Bladder microvascular endothelial cell (primary cell): ENCODE measurements around the gene SEMA4B. TPM values are rescaled to one million over a fixed set of nuclear protein-coding genes. Genes with fewer than 3 reads are reported as not detected.

Source experiments
- total RNA-seq: library from RNA; depleted of rRNA; stranded (reverse); fragments of >200 nt; gene quantifications from 2 replicates; pipeline ENCODE4 v1.2.3, GENCODE V29; 2014

Gene SEMA4B
- 2.4 and 16.9 TPM in 2 replicates for total RNA-seq

GRCh38 chr15:90201130-90201943 lies at the start of gene SEMA4B:
Gene SEMA4B, plus strand, starts transcription at chr15:90201330. Its CDS starts 249 bp downstream, at chr15:90201579.

GRCh38 chr15:90233387-90234095 lies 32.4 kb downstream of the SEMA4B start, which contains the start of gene CIB1:
Gene CIB1, minus strand, starts transcription at chr15:90233941. Its CDS starts 56 bp downstream, at chr15:90233885.

GRCh38 chr15:90234096-90234988 lies 33.2 kb downstream of the SEMA4B start, which contains the start of gene GDPGP1:
Gene GDPGP1, plus strand, starts transcription at chr15:90234209. Its CDS starts 6,700 bp downstream, at chr15:90240909.

DNA sequence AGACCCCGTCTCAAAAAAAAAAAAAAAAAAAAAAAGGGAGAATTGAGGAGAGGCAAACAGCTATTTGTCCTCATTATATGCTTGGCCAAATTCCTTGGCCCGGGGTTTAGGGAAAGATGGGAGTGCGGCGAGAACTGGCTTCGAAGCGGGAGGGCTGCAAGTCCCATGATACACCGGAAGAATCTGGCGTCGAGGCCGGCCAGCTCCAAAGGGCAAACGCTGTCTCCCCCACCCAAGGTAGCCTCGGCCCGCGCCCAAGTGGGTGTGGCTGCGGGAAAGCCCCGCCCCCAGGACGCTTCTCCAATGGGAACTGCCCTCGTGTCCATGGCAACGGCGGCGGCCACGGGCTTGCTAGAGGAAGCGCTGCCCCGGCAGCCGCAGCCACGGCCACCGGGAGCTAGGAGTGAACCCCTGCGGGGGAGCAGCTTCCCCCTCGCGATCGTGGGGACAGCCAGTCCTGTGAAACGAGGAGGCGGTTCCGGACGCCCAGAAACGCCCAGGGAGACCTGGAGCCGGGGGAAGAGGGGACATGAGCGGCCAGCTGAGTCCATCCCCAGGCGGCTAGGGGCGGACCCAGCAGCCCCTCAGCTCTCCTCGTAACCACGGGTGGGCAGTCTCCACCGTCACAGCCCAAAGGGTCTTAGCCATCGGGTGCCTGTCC lies 48.2 kb downstream of the SEMA4B start, which contains the start of gene TTLL13:
TTLL13 (plus strand) TSS at position 354 of the 661 bp plus-strand sequence. CDS start 1,075 bp downstream, outside the sequence.

GRCh38 chr15:90265271-90266060 lies 64.3 kb downstream of the SEMA4B start, which contains the start of gene NGRN:
Gene NGRN, plus strand, starts transcription at chr15:90265672. Its CDS starts 41 bp downstream, at chr15:90265713.

Other genes with a start within 250 kb of the SEMA4B start
- 6.6 and 12.0 TPM in 2 replicates for gene ZNF710, start 200.0 kb upstream of the SEMA4B start, total RNA-seq
- 50.5 and 61.4 TPM in 2 replicates for gene IDH2, start 98.9 kb upstream of the SEMA4B start, total RNA-seq
- 29.0 and 29.9 TPM in 2 replicates for gene CIB1, start 32.6 kb downstream of the SEMA4B start, total RNA-seq
- 4.2 and 7.6 TPM in 2 replicates for gene GDPGP1, start 32.9 kb downstream of the SEMA4B start, total RNA-seq
- 0.06 TPM in 1 of 2 replicates, not detected in the other for gene TTLL13, start 48.2 kb downstream of the SEMA4B start, total RNA-seq
- 34.5 and 72.5 TPM in 2 replicates for gene NGRN, start 64.3 kb downstream of the SEMA4B start, total RNA-seq
- 0.97 and 2.3 TPM in 2 replicates for gene ZNF774, start 151.0 kb downstream of the SEMA4B start, total RNA-seq
- gene IQGAP1, start 186.9 kb downstream of the SEMA4B start, total RNA-seq, result 268 and 407 TPM in 2 replicates